ENCODE results near the gene CENPE. TPM values are rescaled to one million over a fixed set of nuclear protein-coding genes. Genes with fewer than 3 reads are reported as not detected.

The CENPE gene
- total and polyA plus RNA-seq, 4 donors, result 4.0 to 9.1 (median 7.3) TPM

DNA sequence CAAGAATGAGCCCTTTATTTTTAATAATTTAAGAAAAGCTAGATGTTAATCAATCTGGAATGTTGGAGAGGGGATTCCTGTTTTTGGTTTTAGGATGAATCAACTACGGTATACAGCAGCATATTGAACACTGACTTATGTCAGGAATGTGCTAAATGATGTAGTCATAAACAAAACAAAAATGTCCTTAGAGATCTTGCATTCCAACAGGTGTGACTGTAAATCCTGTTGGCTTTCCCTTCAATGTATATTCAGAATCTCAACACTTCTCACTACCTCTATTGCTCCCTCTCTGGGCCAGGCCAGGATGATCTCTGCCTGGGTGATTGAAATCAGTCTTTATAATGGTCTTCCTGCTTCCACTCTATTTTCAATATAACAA is 60.7 kb downstream of the CENPE start:
- H3K27ac ChIP-seq (ENCODE audit: low read depth, low read length), result no peak overlapping the region
- no peaks in the 10 kb centered on the region for H3K4me1 ChIP-seq (ENCODE audit: control insufficient read depth, insufficient read depth, low read length)
- WGBS (ENCODE audit: insufficient coverage), result no CpG with 5 or more reads among the region's 1 CpG
- no peaks in the 10 kb centered on the region for H3K9me3 ChIP-seq (ENCODE audit: control insufficient read depth, insufficient read depth, low read length)
- DNase-seq (ENCODE audit: low read depth in 4 of 6, low spot score in 6 of 6), result no peak
- no peaks in the 10 kb centered on the region for H3K27me3 ChIP-seq (ENCODE audit: control insufficient read depth, insufficient read depth, low read length)
- no peaks in the 10 kb centered on the region for H3K36me3 ChIP-seq (ENCODE audit: control insufficient read depth, insufficient read depth, low read length)
- no peak overlapping the region for H3K4me3 ChIP-seq (ENCODE audit: low read depth, low read length)

DNA sequence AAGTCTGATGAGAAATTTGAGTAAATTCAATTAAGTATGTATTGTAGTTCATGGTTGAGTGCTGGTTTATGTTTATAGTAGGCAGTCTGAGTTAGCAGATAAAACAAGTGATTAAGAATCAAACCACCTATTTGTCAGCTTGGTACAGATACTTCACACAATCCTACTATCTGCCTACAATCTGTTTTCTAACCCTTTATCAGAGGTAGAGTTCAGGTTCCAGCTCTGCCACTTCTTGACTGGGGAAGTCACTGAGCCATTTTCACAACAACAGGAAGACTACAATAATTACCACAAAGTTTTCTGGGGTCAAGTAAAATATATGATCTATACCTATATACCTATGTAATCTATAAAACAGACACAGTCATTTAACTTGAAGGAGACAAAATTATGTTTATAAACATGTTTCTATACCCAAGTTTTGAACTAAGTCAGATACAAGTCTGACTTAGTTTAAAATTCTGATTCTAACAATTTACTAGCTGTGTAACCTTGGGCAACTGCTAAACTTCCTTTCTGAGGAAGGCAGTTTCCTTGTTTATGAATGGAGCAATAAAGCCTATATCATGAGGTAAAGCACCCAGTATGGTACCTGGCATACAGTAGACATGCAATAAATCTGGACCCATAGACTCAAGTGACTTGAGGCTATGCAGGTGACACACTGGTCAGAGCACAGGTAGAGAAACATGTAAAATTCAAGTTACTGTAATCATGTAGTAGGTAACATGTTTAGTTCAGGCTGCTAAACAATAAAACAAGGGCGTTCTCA is 61.3 kb downstream of the CENPE start:
- H3K4me3 ChIP-seq (ENCODE audit: low read depth, low read length), result no peak overlapping the region
- no peak for DNase-seq (ENCODE audit: low read depth in 4 of 6, low spot score in 6 of 6)
- H3K9me3 ChIP-seq (ENCODE audit: control insufficient read depth, insufficient read depth, low read length), result no peaks in the 10 kb centered on the region
- no CpG with 5 or more reads among the region's 1 CpG for WGBS (ENCODE audit: insufficient coverage)
- H3K27ac ChIP-seq (ENCODE audit: low read depth, low read length), result no peak overlapping the region
- no peaks in the 10 kb centered on the region for H3K27me3 ChIP-seq (ENCODE audit: control insufficient read depth, insufficient read depth, low read length)
- H3K4me1 ChIP-seq (ENCODE audit: control insufficient read depth, insufficient read depth, low read length), result no peaks in the 10 kb centered on the region
- no peaks in the 10 kb centered on the region for H3K36me3 ChIP-seq (ENCODE audit: control insufficient read depth, insufficient read depth, low read length)

DNA sequence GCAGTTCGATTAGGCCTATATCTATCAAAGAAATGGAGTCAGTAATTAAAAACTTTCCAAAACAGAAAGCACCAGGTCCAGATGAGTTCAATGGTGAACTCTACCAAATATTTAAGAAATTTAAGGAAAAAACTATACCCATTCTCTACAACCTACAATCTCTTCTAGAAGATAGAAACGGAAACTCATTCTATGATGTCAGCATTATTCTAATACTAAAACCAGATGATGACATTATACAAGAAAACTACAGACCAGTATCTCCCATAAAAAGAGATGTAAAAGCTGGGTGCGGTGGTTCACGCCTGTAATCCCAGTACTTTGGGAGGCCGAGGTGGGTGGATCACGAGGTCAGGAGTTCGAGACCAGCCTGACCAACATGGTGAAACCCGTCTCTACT is 69.0 kb downstream of the CENPE start:
- H3K36me3 ChIP-seq (ENCODE audit: control insufficient read depth, insufficient read depth, low read length), result no peaks in the 10 kb centered on the region
- no peaks in the 10 kb centered on the region for H3K27me3 ChIP-seq (ENCODE audit: control insufficient read depth, insufficient read depth, low read length)
- no peaks in the 10 kb centered on the region for H3K4me1 ChIP-seq (ENCODE audit: control insufficient read depth, insufficient read depth, low read length)
- no peaks in the 10 kb centered on the region for H3K9me3 ChIP-seq (ENCODE audit: control insufficient read depth, insufficient read depth, low read length)
- no peak overlapping the region for H3K27ac ChIP-seq (ENCODE audit: low read depth, low read length)
- no peak overlapping the region for H3K4me3 ChIP-seq (ENCODE audit: low read depth, low read length)
- WGBS (ENCODE audit: insufficient coverage), result no CpG with 5 or more reads among the region's 8 CpGs
- no peak for DNase-seq (ENCODE audit: low read depth in 4 of 6, low spot score in 6 of 6)

DNA sequence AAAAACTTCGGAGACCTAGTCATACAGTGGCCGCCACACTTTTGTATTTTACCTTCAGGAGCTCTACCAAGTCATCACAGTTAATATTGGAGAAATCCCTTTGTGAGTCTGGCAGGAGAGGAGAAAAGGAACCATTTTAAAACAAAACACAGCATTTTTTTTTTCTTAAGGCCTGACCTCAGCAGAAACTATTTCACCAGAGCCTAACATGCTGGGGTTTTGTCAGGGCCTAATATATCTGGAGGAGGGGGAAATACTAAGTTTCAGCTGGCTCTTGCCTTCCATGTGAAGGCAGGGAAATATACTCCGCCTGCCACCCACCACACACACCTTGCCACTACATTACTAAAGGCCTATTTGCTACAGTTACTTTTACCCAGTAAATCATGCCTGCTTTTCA is 72.0 kb downstream of the CENPE start:
- DNase-seq (ENCODE audit: low read depth in 4 of 6, low spot score in 6 of 6), result no peak
- no peaks in the 10 kb centered on the region for H3K4me1 ChIP-seq (ENCODE audit: control insufficient read depth, insufficient read depth, low read length)
- no peak overlapping the region for H3K27ac ChIP-seq (ENCODE audit: low read depth, low read length)
- no peaks in the 10 kb centered on the region for H3K27me3 ChIP-seq (ENCODE audit: control insufficient read depth, insufficient read depth, low read length)
- H3K9me3 ChIP-seq (ENCODE audit: control insufficient read depth, insufficient read depth, low read length), result no peaks in the 10 kb centered on the region
- no peaks in the 10 kb centered on the region for H3K36me3 ChIP-seq (ENCODE audit: control insufficient read depth, insufficient read depth, low read length)
- H3K4me3 ChIP-seq (ENCODE audit: low read depth, low read length), result no peak overlapping the region
- WGBS (ENCODE audit: insufficient coverage), result 71% methylated on average over 1 of the region's 3 CpGs

GRCh38 chr4:103123114-103123513 is 75.0 kb downstream of the CENPE start:
- no peaks in the 10 kb centered on the region for H3K36me3 ChIP-seq (ENCODE audit: control insufficient read depth, insufficient read depth, low read length)
- DNase-seq (ENCODE audit: low read depth in 4 of 6, low spot score in 6 of 6), result no peak
- H3K27ac ChIP-seq (ENCODE audit: low read depth, low read length), result no peak overlapping the region
- WGBS (ENCODE audit: insufficient coverage), result no CpG with 5 or more reads among the region's 3 CpGs
- H3K4me1 ChIP-seq (ENCODE audit: control insufficient read depth, insufficient read depth, low read length), result no peaks in the 10 kb centered on the region
- no peaks in the 10 kb centered on the region for H3K27me3 ChIP-seq (ENCODE audit: control insufficient read depth, insufficient read depth, low read length)
- no peaks in the 10 kb centered on the region for H3K9me3 ChIP-seq (ENCODE audit: control insufficient read depth, insufficient read depth, low read length)
- no peak overlapping the region for H3K4me3 ChIP-seq (ENCODE audit: low read depth, low read length)

DNA sequence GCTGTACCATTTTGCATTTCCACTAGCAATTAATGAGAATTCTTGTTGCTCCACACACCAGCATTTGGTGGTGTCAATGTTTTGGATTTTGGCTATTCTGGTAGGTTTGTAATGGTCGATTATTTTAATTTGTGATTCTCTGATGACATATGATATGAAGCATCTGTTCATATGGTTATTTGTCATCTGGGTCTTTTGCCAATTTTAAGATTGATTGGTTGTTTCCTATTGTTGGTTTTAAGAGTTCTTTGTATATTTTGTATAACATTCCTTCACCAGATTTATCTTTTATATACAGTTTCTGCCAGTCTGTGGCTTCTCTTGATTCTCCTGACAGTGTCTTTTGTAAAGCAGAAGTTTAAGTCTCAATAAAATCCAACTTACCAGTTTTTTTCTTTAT is 80.0 kb downstream of the CENPE start:
- Histone ChIP-seq H3K9me3 (ENCODE audit: control insufficient read depth, insufficient read depth, low read length) (no peaks in the 10 kb centered on the region), H3K36me3 (ENCODE audit: control insufficient read depth, insufficient read depth, low read length) (no peaks in the 10 kb centered on the region), H3K27ac (ENCODE audit: low read depth, low read length) (no peak overlapping the region), H3K27me3 (ENCODE audit: control insufficient read depth, insufficient read depth, low read length) (no peaks in the 10 kb centered on the region), H3K4me3 (ENCODE audit: low read depth, low read length) (no peak overlapping the region), H3K4me1 (ENCODE audit: control insufficient read depth, insufficient read depth, low read length) (no peaks in the 10 kb centered on the region)
- DNase-seq (ENCODE audit: low read depth in 4 of 6, low spot score in 6 of 6), result no peak
- 90% methylated on average over 1 of the region's 1 CpG for whole genome bisulfite sequencing (ENCODE audit: insufficient coverage)

DNA sequence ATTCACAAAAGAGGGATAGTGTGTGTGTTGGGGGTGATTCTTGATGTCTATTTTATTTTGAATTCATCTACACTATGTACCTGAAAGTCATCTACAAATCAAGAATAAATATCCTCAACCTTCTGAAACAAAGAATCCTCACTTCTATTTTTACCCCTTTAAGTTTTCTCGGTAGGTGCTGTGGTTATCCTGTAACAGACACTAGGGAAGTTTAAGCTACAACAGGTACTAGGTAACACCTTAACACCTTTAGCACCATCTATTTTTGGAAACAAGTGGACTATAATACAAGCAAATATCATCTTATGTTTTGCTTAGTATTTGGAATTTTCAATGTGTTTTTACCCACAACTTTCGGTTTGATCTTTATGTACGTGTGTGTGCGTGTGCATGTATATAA is 86.5 kb downstream of the CENPE start:
- no peaks in the 10 kb centered on the region for H3K27me3 ChIP-seq (ENCODE audit: control insufficient read depth, insufficient read depth, low read length)
- no CpG with 5 or more reads among the region's 4 CpGs for WGBS (ENCODE audit: insufficient coverage)
- H3K4me1 ChIP-seq (ENCODE audit: control insufficient read depth, insufficient read depth, low read length), result no peaks in the 10 kb centered on the region
- no peak overlapping the region for H3K27ac ChIP-seq (ENCODE audit: low read depth, low read length)
- H3K36me3 ChIP-seq (ENCODE audit: control insufficient read depth, insufficient read depth, low read length), result no peaks in the 10 kb centered on the region
- H3K4me3 ChIP-seq (ENCODE audit: low read depth, low read length), result no peak overlapping the region
- no peaks in the 10 kb centered on the region for H3K9me3 ChIP-seq (ENCODE audit: control insufficient read depth, insufficient read depth, low read length)
- no peak for DNase-seq (ENCODE audit: low read depth in 4 of 6, low spot score in 6 of 6)

GRCh38 chr4:103108542-103108941 is 89.6 kb downstream of the CENPE start:
- no peak overlapping the region for H3K4me3 ChIP-seq (ENCODE audit: low read depth, low read length)

GRCh38 chr4:103105558-103106356 is 92.4 kb downstream of the CENPE start:
- no peaks in the 10 kb centered on the region for H3K9me3 ChIP-seq (ENCODE audit: control insufficient read depth, insufficient read depth, low read length)
- WGBS (ENCODE audit: insufficient coverage), result no CpG with 5 or more reads among the region's 2 CpGs
- no peak for DNase-seq (ENCODE audit: low read depth in 4 of 6, low spot score in 6 of 6)
- no peak overlapping the region for H3K4me3 ChIP-seq (ENCODE audit: low read depth, low read length)
- no peaks in the 10 kb centered on the region for H3K27me3 ChIP-seq (ENCODE audit: control insufficient read depth, insufficient read depth, low read length)
- no peaks in the 10 kb centered on the region for H3K36me3 ChIP-seq (ENCODE audit: control insufficient read depth, insufficient read depth, low read length)
- H3K4me1 ChIP-seq (ENCODE audit: control insufficient read depth, insufficient read depth, low read length), result no peaks in the 10 kb centered on the region
- H3K27ac ChIP-seq (ENCODE audit: low read depth, low read length), result no peak overlapping the region

More at GRCh38 chr4:103108542-103108941, 89.6 kb downstream of the CENPE start:
- no peaks in the 10 kb centered on the region for H3K4me1 ChIP-seq (ENCODE audit: control insufficient read depth, insufficient read depth, low read length)
- 100% methylated on average over 1 of the region's 4 CpGs for WGBS (ENCODE audit: insufficient coverage)
- H3K27ac ChIP-seq (ENCODE audit: low read depth, low read length), result no peak overlapping the region
- H3K36me3 ChIP-seq (ENCODE audit: control insufficient read depth, insufficient read depth, low read length), result no peaks in the 10 kb centered on the region
- no peak for DNase-seq (ENCODE audit: low read depth in 4 of 6, low spot score in 6 of 6)
- no peaks in the 10 kb centered on the region for H3K9me3 ChIP-seq (ENCODE audit: control insufficient read depth, insufficient read depth, low read length)
- H3K27me3 ChIP-seq (ENCODE audit: control insufficient read depth, insufficient read depth, low read length), result no peaks in the 10 kb centered on the region

DNA sequence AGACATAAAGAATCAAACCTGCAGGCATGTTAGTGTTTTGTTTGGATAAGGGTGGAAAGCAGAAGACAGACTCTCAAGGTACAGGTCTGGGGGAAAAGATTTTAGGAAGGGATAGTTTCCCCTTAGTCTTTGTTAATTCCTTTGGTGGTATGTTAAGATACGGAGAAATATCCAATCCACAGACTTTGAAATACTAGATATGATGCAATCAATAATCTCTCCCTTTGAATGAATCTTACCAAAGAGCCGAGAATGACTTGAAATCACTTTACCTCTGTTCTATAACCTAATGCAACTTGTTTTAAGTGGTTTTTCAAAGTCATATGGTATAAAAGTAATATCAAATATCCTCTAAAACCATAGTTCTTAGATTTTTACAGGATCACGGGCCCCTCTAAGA is 93.3 kb downstream of the CENPE start:
- no peaks in the 10 kb centered on the region for H3K9me3 ChIP-seq (ENCODE audit: control insufficient read depth, insufficient read depth, low read length)

More for the DNA sequence above, 93.3 kb downstream of the CENPE start:
- H3K36me3 ChIP-seq (ENCODE audit: control insufficient read depth, insufficient read depth, low read length), result no peaks in the 10 kb centered on the region
- H3K4me3 ChIP-seq (ENCODE audit: low read depth, low read length), result no peak overlapping the region
- no CpG with 5 or more reads among the region's 3 CpGs for WGBS (ENCODE audit: insufficient coverage)
- DNase-seq (ENCODE audit: low read depth in 4 of 6, low spot score in 6 of 6), result no peak
- H3K27ac ChIP-seq (ENCODE audit: low read depth, low read length), result no peak overlapping the region
- H3K27me3 ChIP-seq (ENCODE audit: control insufficient read depth, insufficient read depth, low read length), result no peaks in the 10 kb centered on the region
- no peaks in the 10 kb centered on the region for H3K4me1 ChIP-seq (ENCODE audit: control insufficient read depth, insufficient read depth, low read length)
